ENCODE results near the gene ADCY1.

ADCY1 gene

DNA sequence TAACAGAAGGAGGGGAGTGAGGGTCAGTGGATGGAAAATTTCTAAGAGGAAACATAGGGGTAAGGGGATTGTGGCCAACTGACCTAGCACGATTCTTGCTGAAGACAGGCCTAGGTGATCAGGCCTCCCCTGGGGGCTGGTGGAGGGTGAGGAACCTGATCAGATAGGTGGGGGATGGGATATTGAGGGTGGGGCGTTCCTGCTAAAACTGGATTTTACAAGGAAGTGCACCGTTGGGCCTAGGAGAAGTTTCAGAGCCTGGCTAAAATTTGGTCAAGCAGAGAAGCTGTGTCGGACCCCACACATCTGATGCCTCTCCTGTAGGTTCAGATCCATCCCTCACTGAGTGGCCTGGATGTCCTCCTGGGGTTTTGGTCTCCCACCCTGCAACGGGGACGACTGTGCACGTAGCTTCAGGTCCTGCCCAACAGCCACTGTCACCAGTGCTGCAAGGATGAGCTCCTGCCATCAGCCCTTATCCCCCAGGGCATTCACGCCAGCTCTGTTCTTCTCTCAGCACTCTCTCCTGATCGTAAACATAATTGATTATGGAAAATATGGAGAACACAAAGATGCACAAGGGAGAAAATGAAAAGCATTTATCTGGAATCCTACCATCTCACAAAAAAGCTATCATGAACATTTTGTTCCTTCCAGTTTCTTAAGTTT is 89.9 kb downstream of the ADCY1 start:
- DNase-seq, result no peak

GRCh38 chr7:45665172-45665571 is 91.0 kb downstream of the ADCY1 start:
- DNase-seq, result no peak

- no peak for DNase-seq
Observed at GRCh38 chr7:45670227-45670626, 96.1 kb downstream of the ADCY1 start.

DNA sequence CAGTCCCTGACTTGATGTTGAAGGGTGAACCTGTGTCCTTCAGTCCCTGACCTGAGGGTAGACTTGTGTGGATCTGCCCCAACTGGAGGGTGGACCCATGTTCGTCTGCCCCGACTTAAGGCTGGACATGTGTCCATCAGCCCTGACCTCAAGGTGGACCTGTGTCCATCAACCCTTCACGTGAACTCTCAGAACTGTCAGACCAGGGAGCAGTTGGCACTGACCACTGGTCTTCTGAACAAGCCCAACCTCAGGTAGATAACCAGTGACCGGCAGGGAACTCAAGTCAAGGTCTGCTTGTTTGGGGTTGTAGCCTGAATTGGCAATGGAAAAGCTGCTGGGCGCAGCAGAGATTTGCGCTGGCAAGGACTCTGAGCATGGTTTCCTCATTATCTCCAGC is 96.5 kb downstream of the ADCY1 start:
- no peak for DNase-seq

DNA sequence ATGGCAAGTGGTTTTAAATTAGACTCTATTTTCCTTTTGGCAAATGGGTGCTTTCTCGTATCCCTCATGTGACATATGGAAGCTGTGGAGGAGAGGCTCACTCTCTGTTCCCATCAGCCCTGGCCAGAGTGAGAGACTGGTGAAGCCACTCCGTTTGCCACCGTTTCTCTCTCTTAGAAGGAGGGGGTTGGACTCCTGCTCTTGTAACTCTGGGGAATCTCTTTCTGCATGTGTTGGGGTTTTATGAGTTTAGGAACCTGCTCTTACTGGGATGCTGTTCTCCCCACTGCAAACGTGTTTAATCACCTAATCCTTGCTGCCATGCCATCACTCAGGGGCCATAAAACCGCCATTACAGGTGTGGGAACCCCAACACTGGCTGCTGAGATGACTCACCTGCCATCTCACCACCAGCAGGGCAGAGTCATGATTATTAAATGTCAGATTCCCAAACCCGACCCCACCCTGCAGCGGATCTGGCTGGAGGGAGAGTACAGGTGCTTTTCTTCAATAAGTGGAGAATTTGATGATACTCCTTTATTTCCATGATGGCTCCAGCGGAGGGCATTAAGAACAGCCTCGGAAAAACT is 103.2 kb downstream of the ADCY1 start:
- no peak for DNase-seq

- DNase-seq, result no peak
Observed at GRCh38 chr7:45679516-45679915, 105.3 kb downstream of the ADCY1 start.

- DNase-seq, result no peak
Observed at GRCh38 chr7:45680776-45681175, 106.6 kb downstream of the ADCY1 start.

- peak in 5 of 51 donors; percentile 17 to 32 (median 20) for DNase-seq
Observed at GRCh38 chr7:45681596-45682357, 107.6 kb downstream of the ADCY1 start.

- no peak for DNase-seq
Observed at GRCh38 chr7:45682358-45682735, 108.2 kb downstream of the ADCY1 start.

GRCh38 chr7:45682836-45683555 is 108.8 kb downstream of the ADCY1 start:
- peak in 15 of 51 donors; percentile 12 to 56 (median 28) for DNase-seq

DNA sequence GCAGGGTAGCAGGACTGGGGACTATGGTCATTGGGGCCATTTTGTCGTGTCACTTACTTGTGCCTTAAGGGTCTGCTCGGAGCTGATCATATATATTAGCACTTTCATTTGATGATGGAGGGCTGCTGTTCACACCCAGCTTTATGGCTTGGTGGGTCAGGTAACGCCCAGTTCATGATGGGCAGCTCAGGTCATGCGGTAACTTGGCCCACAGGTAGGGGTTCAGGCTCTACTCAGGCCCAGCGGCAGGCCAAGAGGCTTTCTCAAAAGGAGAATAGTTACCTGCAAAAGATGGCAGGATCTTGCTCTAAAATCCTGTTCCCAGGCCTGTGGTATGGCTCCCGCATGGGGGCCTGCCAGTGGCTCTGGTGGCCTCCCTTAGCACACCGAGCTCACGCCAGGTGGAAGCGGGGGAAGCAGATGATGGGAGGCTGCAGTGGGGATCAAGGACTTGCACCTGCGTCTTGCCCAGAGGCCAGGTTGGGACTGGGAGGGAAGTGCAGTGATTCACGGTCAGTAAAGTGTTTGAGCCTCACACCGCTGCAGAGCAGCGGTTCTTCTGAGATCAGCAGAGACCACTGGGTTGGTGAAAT is 109.5 kb downstream of the ADCY1 start:
- DNase-seq, result no peak

DNA sequence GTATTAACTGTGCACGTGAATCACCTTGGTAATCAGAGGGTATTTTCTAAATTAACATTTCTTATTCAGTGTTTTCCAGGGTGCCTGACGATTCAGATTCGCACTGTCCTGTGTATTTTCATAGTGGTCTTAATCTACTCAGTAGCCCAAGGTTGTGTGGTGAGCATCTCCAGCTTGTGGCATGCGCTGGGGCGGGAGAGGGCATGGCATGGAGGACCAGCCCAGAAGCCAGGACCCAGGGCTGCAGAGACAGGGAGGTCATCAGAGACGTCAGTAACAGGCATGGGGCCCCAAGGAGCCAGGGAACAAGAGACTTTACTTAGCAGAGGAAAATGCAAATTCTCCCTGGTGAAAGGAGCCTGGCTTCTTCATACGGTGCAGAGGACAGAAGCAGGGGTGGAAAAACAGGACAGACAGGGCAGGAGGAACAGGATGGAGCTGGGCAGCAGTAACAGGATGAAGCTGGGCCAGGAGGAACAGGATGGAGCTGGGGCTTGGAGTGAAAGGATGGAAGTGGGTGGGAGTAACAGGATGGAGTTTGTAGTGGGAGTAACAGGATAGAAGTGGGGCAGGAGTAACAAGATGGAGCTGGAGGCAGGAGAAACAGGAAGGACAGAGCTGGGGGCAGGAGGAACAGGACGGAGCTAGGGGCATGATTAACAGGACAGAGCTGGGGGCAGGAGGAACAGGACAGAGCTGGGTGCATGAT is 110.9 kb downstream of the ADCY1 start:
- DNase-seq, result no peak

GRCh38 chr7:45685619-45686240 is 111.6 kb downstream of the ADCY1 start:
- no peak for DNase-seq

GRCh38 chr7:45686441-45687184 is 112.4 kb downstream of the ADCY1 start:
- no peak for DNase-seq

- DNase-seq, result no peak
Observed at GRCh38 chr7:45687185-45687560, 113.0 kb downstream of the ADCY1 start.

DNA sequence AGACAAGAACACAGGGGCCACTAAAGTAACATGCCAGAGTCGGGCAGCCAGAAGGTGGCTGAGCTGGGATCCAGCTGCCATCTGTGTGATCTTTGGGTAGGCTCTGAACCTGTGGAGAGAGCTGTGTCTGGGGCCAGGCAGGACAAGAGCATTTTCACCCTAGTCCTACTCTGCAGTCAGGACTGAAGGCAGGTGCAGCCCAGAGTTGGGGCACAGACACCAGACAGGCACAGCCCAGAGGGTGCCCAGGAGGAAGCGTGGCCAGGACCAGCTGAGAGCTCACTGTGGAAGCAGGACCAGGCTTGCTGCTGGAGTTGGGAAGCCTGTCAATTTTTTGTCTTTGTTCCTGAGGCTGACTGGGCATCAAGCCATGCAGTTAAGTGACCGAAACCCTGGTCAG is 113.6 kb downstream of the ADCY1 start:
- DNase-seq, result peak in 6 of 51 donors; percentile 8 to 37 (median 26)

DNA sequence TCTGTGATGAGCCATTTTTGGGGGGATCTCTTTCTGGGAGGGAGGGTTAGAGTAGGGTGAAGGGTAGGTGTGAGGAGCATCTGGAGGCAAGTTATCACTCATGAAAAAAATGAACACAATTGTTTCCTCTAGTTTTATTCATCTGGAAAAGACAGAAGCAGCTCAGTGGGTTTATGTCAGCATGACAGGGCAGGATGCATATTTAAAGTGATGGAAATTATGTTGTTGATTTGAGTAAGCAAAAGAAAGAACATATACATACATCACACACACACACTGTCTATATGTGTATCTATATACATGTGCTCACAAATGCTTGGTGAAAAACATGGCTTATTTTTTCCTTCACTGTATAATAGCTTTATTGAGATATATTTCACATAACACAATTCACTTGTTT is 114.2 kb downstream of the ADCY1 start:
- DNase-seq, result no peak

GRCh38 chr7:45689011-45689796 is 115.0 kb downstream of the ADCY1 start:
- DNase-seq, result no peak

Data from hypothalamus (tissue), 51 donors.